ENCODE results near the gene RPL5. TPM values are rescaled to one million over a fixed set of nuclear protein-coding genes. Genes with fewer than 3 reads are reported as not detected.

The RPL5 gene
- total RNA-seq, 1 donor from 2014 or later = 1,364 TPM

- Mint-ChIP-seq H3K27me3 (peaks cover 6% of the 10 kb centered on the region), H3K36me3 (ENCODE audit: insufficient read depth) (peaks cover 4% of the 10 kb centered on the region), H3K9me3 (ENCODE audit: low read depth) (peaks cover 4% of the 10 kb centered on the region), H3K4me1 (ENCODE audit: low read depth) (peaks cover 11% of the 10 kb centered on the region), H3K27ac (no peak overlapping the region), H3K4me3 (ENCODE audit: low read depth) (no peak overlapping the region)
- DNase-seq (ENCODE audit: low spot score, unreplicated experiment) = no peak
- no peak for TF ChIP-seq CTCF (IDR thresholded peaks at IDR 0.05; ENCODE audit: unreplicated experiment)
These were observed 45.5 kb upstream of the RPL5 start for GRCh38 chr1:92786111-92786901.

GRCh38 chr1:92790081-92790480 lies 41.8 kb upstream of the RPL5 start:
- TF ChIP-seq CTCF (IDR thresholded peaks at IDR 0.05; ENCODE audit: unreplicated experiment) = no peak
- Mint-ChIP-seq H3K9me3 (ENCODE audit: low read depth) (peaks cover 4% of the 10 kb centered on the region), H3K36me3 (ENCODE audit: insufficient read depth) (no peaks in the 10 kb centered on the region), H3K27me3 (peaks cover 6% of the 10 kb centered on the region), H3K4me3 (ENCODE audit: low read depth) (no peak overlapping the region), H3K4me1 (ENCODE audit: low read depth) (no peaks in the 10 kb centered on the region), H3K27ac (no peak overlapping the region)
- DNase-seq (ENCODE audit: low spot score, unreplicated experiment) = no peak

- Mint-ChIP-seq H3K36me3 (ENCODE audit: insufficient read depth) (no peaks in the 10 kb centered on the region), H3K9me3 (ENCODE audit: low read depth) (no peaks in the 10 kb centered on the region), H3K27me3 (peaks cover 6% of the 10 kb centered on the region), H3K4me1 (ENCODE audit: low read depth) (no peaks in the 10 kb centered on the region), H3K4me3 (ENCODE audit: low read depth) (no peak overlapping the region), H3K27ac (no peak overlapping the region)
- DNase-seq (ENCODE audit: low spot score, unreplicated experiment) = no peak
- no peak for TF ChIP-seq CTCF (IDR thresholded peaks at IDR 0.05; ENCODE audit: unreplicated experiment)
These were observed 41.0 kb upstream of the RPL5 start for GRCh38 chr1:92790867-92791266.

- Mint-ChIP-seq H3K36me3 (ENCODE audit: insufficient read depth) (no peaks in the 10 kb centered on the region), H3K9me3 (ENCODE audit: low read depth) (no peaks in the 10 kb centered on the region), H3K27ac (no peak overlapping the region), H3K4me1 (ENCODE audit: low read depth) (no peaks in the 10 kb centered on the region), H3K4me3 (ENCODE audit: low read depth) (no peak overlapping the region), H3K27me3 (peaks cover 3% of the 10 kb centered on the region)
- DNase-seq (ENCODE audit: low spot score, unreplicated experiment) = no peak
- TF ChIP-seq CTCF (IDR thresholded peaks at IDR 0.05; ENCODE audit: unreplicated experiment) = no peak
These were observed 40.3 kb upstream of the RPL5 start for GRCh38 chr1:92791487-92792066.

- H3K27me3 Mint-ChIP-seq = no peaks in the 10 kb centered on the region
- no peak overlapping the region for H3K27ac Mint-ChIP-seq
- no peaks in the 10 kb centered on the region for H3K9me3 Mint-ChIP-seq (ENCODE audit: low read depth)
- no peak for DNase-seq (ENCODE audit: low spot score, unreplicated experiment)
- H3K4me3 Mint-ChIP-seq (ENCODE audit: low read depth) = no peak overlapping the region
- no peaks in the 10 kb centered on the region for H3K36me3 Mint-ChIP-seq (ENCODE audit: insufficient read depth)
- H3K4me1 Mint-ChIP-seq (ENCODE audit: low read depth) = no peaks in the 10 kb centered on the region
- no peak for TF ChIP-seq CTCF (IDR thresholded peaks at IDR 0.05; ENCODE audit: unreplicated experiment)
These were observed 39.5 kb upstream of the RPL5 start for GRCh38 chr1:92792340-92792782.

Measured in progenitor cell of endocrine pancreas (in vitro differentiated cells).